NCI-H1417 treated with DMSO at 0.1 percent for 48 hours (cell line): Measurements from ENCODE around the gene SRA1.

Experiments used
- DNase-seq: peaks from one replicate; lab custom pipeline; 2025; lab: John Stamatoyannopoulos, UW

The SRA1 gene

DNA sequence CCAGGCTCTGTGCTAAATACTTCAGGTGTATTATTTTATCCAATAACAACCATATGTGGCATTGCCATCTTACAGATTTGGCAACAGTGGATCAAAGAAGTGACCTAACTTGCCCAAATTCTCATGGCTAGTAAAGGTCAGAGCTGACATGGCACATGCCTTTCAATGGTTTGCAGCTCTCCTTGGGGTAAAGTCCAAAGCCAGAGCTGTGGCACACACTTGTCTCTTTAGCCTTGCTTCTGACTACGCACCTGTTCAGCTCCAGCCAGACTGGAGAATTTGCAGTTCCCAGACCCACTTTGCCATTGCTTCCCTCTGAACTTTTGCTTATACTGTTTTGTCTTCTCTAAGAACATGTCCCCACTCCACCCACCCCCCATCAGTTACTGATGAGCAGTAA, 13.2 kb upstream of the SRA1 start:
- no peak for DNase-seq

- DNase-seq: no peak
Measured at GRCh38 chr5:140570058-140570457, 12.8 kb upstream of the SRA1 start.

DNA sequence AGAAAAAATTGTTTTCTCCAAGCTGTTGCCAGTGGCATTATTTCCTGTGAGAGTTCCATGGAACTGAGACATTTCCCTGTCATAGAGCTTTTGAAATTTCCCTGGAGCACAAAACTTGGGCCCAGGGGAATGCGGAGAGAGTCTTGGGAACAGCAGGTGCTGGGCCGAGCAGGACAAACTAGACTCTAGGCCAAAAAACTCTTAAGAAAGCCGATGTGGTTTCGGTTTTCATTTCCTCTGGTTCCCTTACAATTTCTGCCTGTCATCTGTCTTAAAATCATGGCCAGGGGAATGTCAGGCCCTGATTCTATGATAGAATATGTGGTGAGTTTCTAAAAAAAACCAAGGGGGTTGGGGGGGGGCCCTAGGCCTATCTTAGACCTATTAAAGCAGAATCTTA, 11.9 kb upstream of the SRA1 start:
- no peak for DNase-seq

DNA sequence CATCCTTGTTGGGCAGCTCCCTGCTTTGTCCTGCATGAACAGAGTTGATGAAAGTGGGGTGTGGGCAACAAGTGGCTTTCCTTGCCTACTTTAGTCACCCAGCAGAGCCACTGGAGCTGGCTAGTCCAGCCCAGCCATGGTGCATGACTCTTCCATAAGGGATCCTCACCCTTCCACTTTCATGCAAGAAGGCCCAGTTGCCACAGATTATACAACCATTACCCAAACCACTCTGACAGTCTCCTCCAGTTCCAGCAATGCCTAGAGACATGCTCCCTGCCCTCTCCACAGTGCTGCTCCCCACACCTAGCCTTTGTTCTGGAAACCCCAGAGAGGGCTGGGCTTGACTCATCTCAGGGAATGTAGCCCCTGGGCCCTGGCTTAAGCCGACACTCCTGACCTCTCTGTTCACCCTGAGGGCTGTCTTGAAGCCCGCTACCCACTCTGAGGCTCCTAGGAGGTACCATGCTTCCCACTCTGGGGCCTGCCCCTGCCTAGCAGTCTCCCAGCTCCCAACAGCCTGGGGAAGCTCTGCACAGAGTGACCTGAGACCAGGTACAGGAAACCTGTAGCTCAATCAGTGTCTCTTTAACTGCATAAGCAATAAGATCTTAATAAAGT, 11.3 kb upstream of the SRA1 start:
- no peak for DNase-seq

DNA sequence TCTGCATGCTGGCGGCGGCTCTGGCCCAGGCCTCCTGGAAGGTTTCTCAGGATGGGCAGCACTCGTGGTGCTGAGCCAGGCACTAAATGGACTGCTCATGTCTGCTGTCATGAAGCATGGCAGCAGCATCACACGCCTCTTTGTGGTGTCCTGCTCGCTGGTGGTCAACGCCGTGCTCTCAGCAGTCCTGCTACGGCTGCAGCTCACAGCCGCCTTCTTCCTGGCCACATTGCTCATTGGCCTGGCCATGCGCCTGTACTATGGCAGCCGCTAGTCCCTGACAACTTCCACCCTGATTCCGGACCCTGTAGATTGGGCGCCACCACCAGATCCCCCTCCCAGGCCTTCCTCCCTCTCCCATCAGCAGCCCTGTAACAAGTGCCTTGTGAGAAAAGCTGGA, 10.6 kb upstream of the SRA1 start:
- DNase-seq: no peak

DNA sequence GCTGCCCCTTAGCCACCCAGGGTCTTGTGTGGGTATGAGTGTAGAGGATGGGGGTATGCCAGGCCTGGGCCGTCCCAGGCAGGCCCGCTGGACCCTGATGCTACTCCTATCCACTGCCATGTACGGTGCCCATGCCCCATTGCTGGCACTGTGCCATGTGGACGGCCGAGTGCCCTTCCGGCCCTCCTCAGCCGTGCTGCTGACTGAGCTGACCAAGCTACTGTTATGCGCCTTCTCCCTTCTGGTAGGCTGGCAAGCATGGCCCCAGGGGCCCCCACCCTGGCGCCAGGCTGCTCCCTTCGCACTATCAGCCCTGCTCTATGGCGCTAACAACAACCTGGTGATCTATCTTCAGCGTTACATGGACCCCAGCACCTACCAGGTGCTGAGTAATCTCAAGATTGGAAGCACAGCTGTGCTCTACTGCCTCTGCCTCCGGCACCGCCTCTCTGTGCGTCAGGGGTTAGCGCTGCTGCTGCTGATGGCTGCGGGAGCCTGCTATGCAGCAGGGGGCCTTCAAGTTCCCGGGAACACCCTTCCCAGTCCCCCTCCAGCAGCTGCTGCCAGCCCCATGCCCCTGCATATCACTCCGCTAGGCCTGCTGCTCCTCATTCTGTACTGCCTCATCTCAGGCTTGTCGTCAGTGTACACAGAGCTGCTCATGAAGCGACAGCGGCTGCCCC, 10.0 kb upstream of the SRA1 start:
- no peak for DNase-seq

GRCh38 chr5:140566665-140567064, 9.4 kb upstream of the SRA1 start:
- DNase-seq: no peak

DNA sequence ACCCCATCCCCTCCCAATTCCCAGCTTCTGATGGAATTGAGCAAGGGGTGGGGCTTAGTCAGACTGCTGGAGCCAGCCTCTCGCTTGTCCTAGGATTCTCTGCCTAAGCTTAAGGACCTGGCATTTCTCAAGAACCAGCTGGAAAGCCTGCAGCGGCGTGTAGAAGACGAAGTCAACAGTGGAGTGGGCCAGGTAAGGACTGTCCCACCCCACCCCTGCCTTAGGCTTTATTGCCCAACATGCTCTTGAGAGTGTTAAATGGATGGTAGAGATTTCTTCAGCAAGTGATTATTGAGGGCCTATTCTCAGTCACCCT, 8.5 kb upstream of the SRA1 start:
- no peak for DNase-seq

- no peak for DNase-seq
Measured at GRCh38 chr5:140565024-140565779, 7.9 kb upstream of the SRA1 start.

- DNase-seq: peak; percentile 64
Measured at GRCh38 chr5:140564196-140565023, 7.1 kb upstream of the SRA1 start, which contains the start of the genes APBB3 and SLC35A4. TSS of gene APBB3 (minus strand) at chr5:140564598. CDS start at chr5:140564245, 353 bp downstream. TSS of gene SLC35A4 (plus strand) at chr5:140564828. CDS start at chr5:140567170, 2,342 bp downstream.

GRCh38 chr5:140563596-140563995, 6.3 kb upstream of the SRA1 start:
- DNase-seq: no peak

DNA sequence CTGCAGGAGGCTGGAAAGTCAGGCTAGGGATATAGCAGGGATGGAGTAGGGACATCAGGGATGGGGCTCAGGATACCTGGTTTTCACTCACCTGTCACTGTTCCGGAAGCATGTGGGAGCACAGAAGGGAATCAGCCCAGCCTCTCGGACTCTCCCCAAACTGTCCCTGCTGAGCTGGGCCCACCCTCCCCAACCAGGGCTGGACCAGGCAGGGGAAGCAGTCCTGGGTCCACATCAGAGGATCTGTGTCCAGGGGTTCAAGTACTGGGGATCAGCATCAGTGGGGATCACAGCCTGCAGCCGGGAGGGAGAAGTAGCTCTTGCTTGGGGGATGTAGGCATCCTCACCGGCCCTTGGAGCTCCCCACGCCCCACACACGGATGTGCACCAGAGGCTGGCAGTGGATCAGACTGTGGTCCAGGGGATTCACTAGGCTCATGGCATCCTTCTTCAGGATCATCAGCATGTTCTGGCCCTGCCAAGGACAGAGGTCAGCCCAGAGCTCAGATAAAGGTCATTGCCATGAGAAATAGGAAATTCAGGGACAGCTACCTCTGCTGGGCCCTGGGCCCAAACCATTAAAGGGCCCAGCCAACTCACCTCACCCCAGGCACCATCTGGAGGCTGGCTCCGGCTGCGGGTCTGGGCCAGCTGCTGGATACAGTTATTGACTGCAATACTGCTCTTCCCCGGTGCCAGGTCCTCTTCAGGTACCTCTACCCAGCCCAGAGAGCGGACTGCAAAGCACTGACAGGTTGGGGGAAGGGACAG, 4.7 kb upstream of the SRA1 start:
- DNase-seq: no peak

DNA sequence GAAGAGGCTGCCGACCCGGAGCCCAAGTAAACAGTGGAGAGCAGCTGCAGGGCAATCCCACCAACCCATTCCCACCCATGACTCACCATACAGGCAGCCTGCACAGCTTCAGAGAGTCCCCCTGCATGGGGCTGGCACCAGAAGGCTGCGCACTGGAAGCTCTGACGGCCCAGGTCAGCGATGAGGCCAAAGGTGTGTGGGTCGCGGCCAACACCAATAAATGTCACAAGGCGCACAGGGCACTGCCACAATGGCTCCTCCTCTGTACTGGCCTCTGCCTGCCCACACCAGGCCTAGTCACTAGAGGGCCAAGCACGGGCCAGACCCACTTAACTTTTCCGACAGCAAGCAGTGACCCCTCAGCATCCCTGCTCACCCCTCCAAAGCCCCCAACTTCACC, 3.0 kb upstream of the SRA1 start:
- DNase-seq: no peak

GRCh38 chr5:140558542-140558941, 1.3 kb upstream of the SRA1 start:
- no peak for DNase-seq

GRCh38 chr5:140557965-140558364, 692 bp upstream of the SRA1 start:
- no peak for DNase-seq

GRCh38 chr5:140556438-140556837, 835 bp downstream of the SRA1 start:
- no peak for DNase-seq

DNA sequence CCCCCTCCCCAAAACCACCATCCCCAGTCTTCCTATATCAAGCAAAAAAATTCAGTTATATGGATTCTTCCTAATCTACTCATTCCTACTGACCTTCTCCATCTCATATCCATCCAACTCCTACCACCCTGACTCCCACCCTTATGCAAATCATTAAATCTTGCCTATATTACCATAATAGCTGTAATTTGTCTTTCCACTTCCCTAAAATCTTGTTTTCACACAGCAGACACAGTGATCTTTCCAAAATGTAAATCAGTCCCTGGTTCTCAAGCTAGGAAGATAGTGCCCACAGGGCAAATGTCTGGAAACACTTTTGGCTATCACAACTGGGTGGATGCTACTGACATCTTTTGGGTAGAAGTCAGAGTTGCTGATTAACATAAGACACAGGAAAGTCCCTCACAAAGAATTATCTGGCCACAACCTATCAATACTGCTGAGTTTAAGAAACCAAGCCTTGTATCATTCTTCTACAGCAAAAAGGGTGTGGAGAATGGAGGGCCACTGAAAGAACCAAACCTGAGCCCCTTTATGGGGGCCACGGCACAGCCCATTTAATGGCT, 1.4 kb downstream of the SRA1 start:
- no peak for DNase-seq

DNA sequence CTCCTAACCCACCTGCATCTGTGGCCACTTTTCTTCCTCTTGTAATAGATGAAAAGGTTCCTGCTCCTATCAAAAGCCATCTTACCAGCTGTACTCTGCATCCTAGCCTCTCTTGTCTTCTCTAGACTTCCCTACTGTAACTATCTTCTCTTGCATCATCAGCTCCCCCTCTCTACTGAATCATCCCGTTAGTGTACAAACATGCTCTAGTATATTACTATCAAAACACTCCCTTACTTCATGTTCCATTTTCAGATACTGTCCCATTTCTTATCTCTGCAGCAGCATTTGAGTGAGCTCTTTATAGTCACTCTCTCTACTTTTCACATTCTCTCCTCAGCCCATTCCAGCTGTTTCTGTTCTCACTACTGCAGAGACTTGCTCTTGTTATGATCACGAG, 2.8 kb downstream of the SRA1 start:
- DNase-seq: no peak

- no peak for DNase-seq
Measured at GRCh38 chr5:140553657-140554056, 3.6 kb downstream of the SRA1 start.

DNA sequence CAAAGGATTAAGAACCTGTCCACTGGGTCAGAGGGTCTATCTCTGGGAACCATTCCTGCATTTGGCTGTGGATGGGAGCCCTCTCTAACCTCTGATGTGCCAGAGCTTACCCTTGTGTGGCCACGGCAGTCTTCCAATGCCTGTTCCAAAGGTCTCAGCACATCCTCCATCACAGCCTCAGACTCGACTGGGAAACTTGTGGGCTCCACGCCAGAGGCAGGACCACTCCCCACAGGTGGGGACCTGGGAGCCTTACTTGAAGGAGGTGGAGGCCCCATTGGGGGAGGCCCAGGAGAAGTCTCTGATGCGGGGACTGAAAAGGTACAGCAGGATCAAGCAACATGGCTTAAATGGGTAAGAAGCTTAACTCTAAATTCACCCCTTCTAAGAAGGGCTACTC, 5.4 kb downstream of the SRA1 start:
- no peak for DNase-seq
